GM23248 (cell line): ENCODE measurements around the gene ACAT2. TPM values are rescaled to one million over a fixed set of nuclear protein-coding genes. Genes with fewer than 3 reads are reported as not detected.
"Not testable (repeated sequence)": the region's sequence is repeated elsewhere in the genome, so short reads cannot be mapped to it uniquely, and the experiment has no call there.

Experiments used
- DNase-seq: peaks from one replicate; pipeline ENCODE4 v3.0.0-alpha.2; 2015
- H2AFZ ChIP-seq: fragments of 200-600 bp; sonication (generic); 2 replicates; pipeline ENCODE4 v1.6.1; 2016; ENCODE audit warnings: antibody characterized with exemption
- H3F3A ChIP-seq: fragments of 200-600 bp; sonication (generic); 2 replicates; pipeline ENCODE4 v1.6.1; 2016; ENCODE audit warnings: mild to moderate bottlenecking, antibody characterized with exemption, mixed run types; ENCODE audit not compliant: insufficient read depth
- H3K27ac ChIP-seq: fragments of 200-600 bp; sonication (generic); 2 replicates; pipeline ENCODE4 v1.5.1; 2016; ENCODE audit warnings: mild to moderate bottlenecking
- H3K27me3 ChIP-seq: fragments of 200-600 bp; sonication (generic); replicated peaks from 2 replicates; pipeline ENCODE4 v1.6.1; 2016; ENCODE audit warnings: mild to moderate bottlenecking; ENCODE audit not compliant: insufficient read depth
- H3K36me3 ChIP-seq: fragments of 200-600 bp; sonication (generic); 2 replicates; pipeline ENCODE4 v1.6.1; 2016; ENCODE audit warnings: low read depth, mild to moderate bottlenecking
- H3K4me1 ChIP-seq: fragments of 200-600 bp; sonication (generic); 2 replicates; pipeline ENCODE4 v1.6.1; 2016; ENCODE audit warnings: mild to moderate bottlenecking; ENCODE audit not compliant: insufficient read depth
- H3K4me2 ChIP-seq: fragments of 200-600 bp; sonication (generic); one replicate; pipeline ENCODE4 v1.6.1; 2016; ENCODE audit warnings: mild to moderate bottlenecking; ENCODE audit not compliant: unreplicated experiment
- H3K4me3 ChIP-seq: fragments of 200-600 bp; sonication (generic); 2 replicates; pipeline ENCODE4 v1.5.1; 2016; ENCODE audit warnings: mild to moderate bottlenecking
- H3K79me2 ChIP-seq: fragments of 200-600 bp; sonication (generic); 2 replicates; pipeline ENCODE4 v1.6.1; 2016; ENCODE audit warnings: mild to moderate bottlenecking; ENCODE audit not compliant: insufficient read depth
- H3K9ac ChIP-seq: fragments of 200-600 bp; sonication (generic); 2 replicates; pipeline ENCODE4 v1.6.1; 2016; ENCODE audit warnings: mild to moderate bottlenecking
- H3K9me2 ChIP-seq: fragments of 200-600 bp; sonication (generic); 2 replicates; pipeline ENCODE4 v1.6.1; 2016; ENCODE audit warnings: mixed run types, mild to moderate bottlenecking, moderate library complexity; ENCODE audit not compliant: insufficient read depth
- H3K9me3 ChIP-seq: fragments of 200-600 bp; sonication (generic); one replicate; pipeline ENCODE4 v1.6.1; 2017; ENCODE audit warnings: low read depth
- H4K20me1 ChIP-seq: fragments of 200-600 bp; sonication (generic); 2 replicates; pipeline ENCODE4 v1.6.0; 2016; ENCODE audit not compliant: insufficient read depth
- EZH2 ChIP-seq: fragments of 200-600 bp; sonication (generic); IDR thresholded peaks from 2 replicates; pipeline ENCODE4 v1.6.1; 2018; ENCODE audit warnings: antibody characterized with exemption, mild to moderate bottlenecking; ENCODE audit not compliant: insufficient read depth, poor library complexity, severe bottlenecking
- EZH2phosphoT487 ChIP-seq: fragments of 200-600 bp; sonication (generic); IDR thresholded peaks from 2 replicates; pipeline ENCODE4 v1.6.1; 2018; ENCODE audit warnings: antibody characterized with exemption, moderate library complexity, mild to moderate bottlenecking, low read depth; ENCODE audit not compliant: insufficient read depth
- WGBS, 2 experiments: methylation state at CpG; one replicate each; pipeline ENCODE4 v1.1.6; 2015 to 2017; ENCODE audit warnings: low lambda C conversion rate in 2 of 2, low coverage in 1 of 2; ENCODE audit errors: missing lambda C conversion rate in 2 of 2; 5-methylcytosine and 5-hydroxymethylcytosine counted together
- in situ Hi-C: fragments of 300-500 bp; cut with MboI; formaldehyde crosslinking; loops from 2 replicates; pipeline ENCODE4 v1.15.0; 2020
- polyA plus RNA-seq: library from polyadenylated mRNA; unstranded; fragments of >200 nt; fragmentation: Nextera tagmentation; extraction: Ambion mirVana; gene quantifications from 2 replicates; pipeline ENCODE4 v1.2.1, GENCODE V29; 2016
- total RNA-seq: library from RNA; depleted of rRNA; stranded (reverse); fragments of >200 nt; shearing (Covaris generic); gene quantifications from 2 replicates; pipeline ENCODE4 v1.2.3, GENCODE V29; 2014

Gene ACAT2
- total and polyA plus RNA-seq, 2 experiments from 2014 or later: 10.5 to 18.9 TPM

- no peaks in the 10 kb centered on the region for H3K36me3 ChIP-seq
- H3F3A ChIP-seq: no peaks in the 10 kb centered on the region
- no peak overlapping the region for H2AFZ ChIP-seq
- H4K20me1 ChIP-seq: no peaks in the 10 kb centered on the region
- no peaks in the 10 kb centered on the region for H3K9me2 ChIP-seq
- H3K4me1 ChIP-seq: no peaks in the 10 kb centered on the region
- H3K79me2 ChIP-seq: no peaks in the 10 kb centered on the region
- no peak overlapping the region for H3K4me3 ChIP-seq
- H3K4me2 ChIP-seq: no peak overlapping the region
- H3K9ac ChIP-seq: no peak overlapping the region
- in situ Hi-C loops: no loop called here
- TF ChIP-seq EZH2phosphoT487 (no peak), EZH2 (no peak)
- H3K9me3 ChIP-seq: no peaks in the 10 kb centered on the region
- DNase-seq: no peak
- H3K27me3 ChIP-seq: no peaks in the 10 kb centered on the region
- 75 to 76% methylated on average over 6 of the region's 6 CpGs for WGBS, 2 experiments
- H3K27ac ChIP-seq: no peak overlapping the region
Measured at GRCh38 chr6:159808647-159809046, 46.8 kb downstream of the ACAT2 start.

GRCh38 chr6:159809149-159809548, 47.3 kb downstream of the ACAT2 start:
- WGBS, 2 experiments: 70 to 76% methylated on average over 2 to 4 of the region's 4 CpGs
- Histone ChIP-seq H3K27me3 (no peaks in the 10 kb centered on the region), H2AFZ (no peak overlapping the region), H3K9me2 (no peaks in the 10 kb centered on the region), H3K4me2 (no peak overlapping the region), H3K9ac (no peak overlapping the region), H3K4me1 (no peaks in the 10 kb centered on the region), H3K79me2 (no peaks in the 10 kb centered on the region), H3F3A (no peaks in the 10 kb centered on the region), H3K36me3 (no peaks in the 10 kb centered on the region), H4K20me1 (no peaks in the 10 kb centered on the region), H3K27ac (no peak overlapping the region), H3K9me3 (no peaks in the 10 kb centered on the region), H3K4me3 (no peak overlapping the region)
- no peak for DNase-seq
- TF ChIP-seq EZH2: no peak
- TF ChIP-seq EZH2phosphoT487: no peak
- in situ Hi-C loops: no loop called here

GRCh38 chr6:159813781-159814180, 51.9 kb downstream of the ACAT2 start:
- Histone ChIP-seq H3F3A (no peaks in the 10 kb centered on the region), H3K79me2 (no peaks in the 10 kb centered on the region), H2AFZ (no peak overlapping the region), H3K4me1 (no peaks in the 10 kb centered on the region), H3K9ac (no peak overlapping the region), H3K36me3 (no peaks in the 10 kb centered on the region), H3K9me3 (no peaks in the 10 kb centered on the region), H3K4me2 (no peak overlapping the region), H3K27me3 (no peaks in the 10 kb centered on the region), H3K9me2 (no peaks in the 10 kb centered on the region), H3K27ac (no peak overlapping the region), H4K20me1 (no peaks in the 10 kb centered on the region), H3K4me3 (no peak overlapping the region)
- WGBS, 2 experiments: 64 to 68% methylated on average over 8 to 9 of the region's 9 CpGs
- DNase-seq: no peak
- in situ Hi-C loops: no loop called here
- TF ChIP-seq EZH2: no peak
- no peak for TF ChIP-seq EZH2phosphoT487

GRCh38 chr6:159815410-159815809, 53.6 kb downstream of the ACAT2 start:
- Histone ChIP-seq H3K79me2 (no peaks in the 10 kb centered on the region), H3K9me2 (no peaks in the 10 kb centered on the region), H3K4me3 (no peak overlapping the region), H3K36me3 (no peaks in the 10 kb centered on the region), H2AFZ (no peak overlapping the region), H3K27ac (no peak overlapping the region), H3K9ac (no peak overlapping the region), H3K4me1 (no peaks in the 10 kb centered on the region), H3K9me3 (no peaks in the 10 kb centered on the region), H3K4me2 (no peak overlapping the region), H4K20me1 (no peaks in the 10 kb centered on the region), H3F3A (no peaks in the 10 kb centered on the region), H3K27me3 (no peaks in the 10 kb centered on the region; the same call in 1 of the 2 replicates)
- DNase-seq: no peak
- in situ Hi-C loops: no loop called here
- no peak for TF ChIP-seq EZH2phosphoT487
- no peak for TF ChIP-seq EZH2
- WGBS, 2 experiments: 88 to 92% methylated on average over 6 of the region's 6 CpGs

GRCh38 chr6:159816775-159817174, 54.9 kb downstream of the ACAT2 start:
- H3K9ac ChIP-seq, H3K9me3 ChIP-seq, H3K27ac ChIP-seq, H3K36me3 ChIP-seq, H2AFZ ChIP-seq, in situ Hi-C loops, H3K27me3 ChIP-seq, DNase-seq, H3K79me2 ChIP-seq, H3K9me2 ChIP-seq, H3K4me1 ChIP-seq, H4K20me1 ChIP-seq, H3K4me2 ChIP-seq, H3K4me3 ChIP-seq, H3F3A ChIP-seq: not testable (repeated sequence)
- 74 to 81% methylated on average over 3 of the region's 3 CpGs for WGBS, 2 experiments
